BLaER1 treated with 17β-estradiol and CSF1 and Interleukin-3, amounts not matched to agents 10 nM and 100 nM (cell line): ENCODE data around the gene COX14.
"Not testable (repeated sequence)": the region's sequence is repeated elsewhere in the genome, so short reads cannot be mapped to it uniquely, and the experiment has no call there.

Experiments
- H3K27ac ChIP-seq, 11 experiments: shearing (Covaris generic); formaldehyde crosslinking; 2 replicates each; pipeline ENCODE4 v1.8.1; 2022
- H3K27me3 ChIP-seq, 11 experiments: shearing (Covaris generic); formaldehyde crosslinking; 2 replicates each; pipeline ENCODE4 v1.8.1; 2022
- H3K36me3 ChIP-seq, 11 experiments: shearing (Covaris generic); formaldehyde crosslinking; 2 replicates each; pipeline ENCODE4 v1.8.1; 2022
- H3K4me1 ChIP-seq, 10 experiments: shearing (Covaris generic); formaldehyde crosslinking; 2 replicates each; pipeline ENCODE4 v1.8.1; 2022
- H3K4me2 ChIP-seq, 11 experiments: shearing (Covaris generic); formaldehyde crosslinking; 2 replicates each; pipeline ENCODE4 v1.8.1; 2022
- H3K4me3 ChIP-seq, 10 experiments: shearing (Covaris generic); formaldehyde crosslinking; 2 replicates each; pipeline ENCODE4 v1.8.1; 2022
- H3K9ac ChIP-seq, 11 experiments: shearing (Covaris generic); formaldehyde crosslinking; 2 replicates each; pipeline ENCODE4 v1.8.1; 2022
- H3K9me3 ChIP-seq, 11 experiments: shearing (Covaris generic); formaldehyde crosslinking; replicated peaks in 1 of 11; 2 replicates each; pipeline ENCODE4 v1.8.1; 2022
- H4K20me1 ChIP-seq, 11 experiments: shearing (Covaris generic); formaldehyde crosslinking; 2 replicates each; pipeline ENCODE4 v1.8.1; 2022
- Cebpa-rat ChIP-seq, 11 experiments: shearing (Covaris generic); IDR thresholded peaks; 2 replicates each; pipeline ENCODE4 v1.8.1; 2022

COX14 gene

GRCh38 chr12:50145439-50145838 lies 33.4 kb downstream of the COX14 start:
- H3K36me3 ChIP-seq: peaks cover 45 to 71% (median 51%) of the 10 kb centered on the region in 11 experiments
- TF ChIP-seq Cebpa-rat (IDR thresholded peaks at IDR 0.05): no peak
- no peaks in the 10 kb centered on the region for H3K27me3 ChIP-seq
- H3K4me2 ChIP-seq: no peak overlapping the region
- H4K20me1 ChIP-seq: peaks cover 20 to 80% (median 50%) of the 10 kb centered on the region in 11 experiments; a peak in 20 of 22 replicates
- H3K9ac ChIP-seq: no peak overlapping the region
- H3K27ac ChIP-seq: no peak overlapping the region
- no peaks in the 10 kb centered on the region for H3K9me3 ChIP-seq
- H3K4me3 ChIP-seq: no peak overlapping the region
- H3K4me1 ChIP-seq: no peaks in the 10 kb centered on the region

GRCh38 chr12:50147281-50147680 lies 35.2 kb downstream of the COX14 start:
- peaks cover 0 to 9% (median 0%) of the 10 kb centered on the region in 10 experiments; a peak in 3 of 20 replicates for H3K4me1 ChIP-seq
- H4K20me1 ChIP-seq: peaks cover 32 to 96% (median 68%) of the 10 kb centered on the region in 11 experiments; a peak in 20 of 22 replicates
- H3K9me3 ChIP-seq: no peaks in the 10 kb centered on the region
- H3K27ac ChIP-seq: no peak overlapping the region
- H3K36me3 ChIP-seq: peaks cover 26 to 60% (median 33%) of the 10 kb centered on the region in 11 experiments
- H3K4me3 ChIP-seq: no peak overlapping the region
- H3K9ac ChIP-seq: no peak overlapping the region
- no peaks in the 10 kb centered on the region for H3K27me3 ChIP-seq
- TF ChIP-seq Cebpa-rat (IDR thresholded peaks at IDR 0.05): no peak
- no peak overlapping the region for H3K4me2 ChIP-seq

- H3K36me3 ChIP-seq: peaks cover 20 to 58% (median 29%) of the 10 kb centered on the region in 11 experiments
- not testable (repeated sequence) for H3K9ac ChIP-seq, H3K27me3 ChIP-seq, H3K4me3 ChIP-seq, H3K9me3 ChIP-seq, H3K4me1 ChIP-seq, H3K4me2 ChIP-seq, H3K27ac ChIP-seq
- peaks cover 32 to 94% (median 72%) of the 10 kb centered on the region in 11 experiments; a peak in 20 of 22 replicates for H4K20me1 ChIP-seq
Measured at GRCh38 chr12:50148011-50148410, 36.0 kb downstream of the COX14 start.

GRCh38 chr12:50149311-50149710 lies 37.3 kb downstream of the COX14 start:
- no peaks in the 10 kb centered on the region for H3K9me3 ChIP-seq
- H4K20me1 ChIP-seq: peaks cover 29 to 93% (median 64%) of the 10 kb centered on the region in 11 experiments; a peak in 20 of 22 replicates
- H3K36me3 ChIP-seq: peaks cover 18 to 58% (median 29%) of the 10 kb centered on the region in 11 experiments; a peak in 21 of 22 replicates
- H3K27me3 ChIP-seq: no peaks in the 10 kb centered on the region
- no peak overlapping the region for H3K4me2 ChIP-seq
- no peak for TF ChIP-seq Cebpa-rat (IDR thresholded peaks at IDR 0.05)
- H3K4me1 ChIP-seq: peaks cover 0 to 9% (median 0%) of the 10 kb centered on the region in 10 experiments; a peak in 3 of 20 replicates
- no peak overlapping the region for H3K9ac ChIP-seq
- no peak overlapping the region for H3K27ac ChIP-seq
- H3K4me3 ChIP-seq: no peak overlapping the region

GRCh38 chr12:50151047-50151687 lies 39.1 kb downstream of the COX14 start:
- Histone ChIP-seq H3K27ac (no peak overlapping the region), H4K20me1 (peaks cover 25 to 86% (median 62%) of the 10 kb centered on the region in 11 experiments; a peak in 20 of 22 replicates)
- no peak for TF ChIP-seq Cebpa-rat (IDR thresholded peaks at IDR 0.05)

GRCh38 chr12:50154947-50155346 lies 42.9 kb downstream of the COX14 start:
- not testable (repeated sequence) for H3K4me1 ChIP-seq, H3K9ac ChIP-seq, H3K27me3 ChIP-seq, H3K4me2 ChIP-seq, H3K4me3 ChIP-seq, H3K27ac ChIP-seq
- Histone ChIP-seq H4K20me1 (peaks cover 17 to 89% (median 61%) of the 10 kb centered on the region in 11 experiments; a peak in 18 of 22 replicates), H3K9me3 (peaks cover 0 to 14% (median 10%) of the 10 kb centered on the region in 11 experiments; a peak in 17 of 22 replicates), H3K36me3 (peaks cover 23 to 69% (median 44%) of the 10 kb centered on the region in 11 experiments)

More at GRCh38 chr12:50151047-50151687, 39.1 kb downstream of the COX14 start:
- Histone ChIP-seq H3K9ac (no peak overlapping the region), H3K4me1 (peaks cover 0 to 9% (median 0%) of the 10 kb centered on the region in 10 experiments; a peak in 3 of 20 replicates), H3K4me2 (no peak overlapping the region), H3K9me3 (0 out of 22 replicates have a peak, but pooled peaks cover 0 to under 1% (median 0%) of the 10 kb centered on the region in 11 experiments), H3K36me3 (peaks cover 17 to 63% (median 29%) of the 10 kb centered on the region in 11 experiments; a peak in 19 of 22 replicates), H3K4me3 (no peak overlapping the region), H3K27me3 (no peaks in the 10 kb centered on the region)

- Histone ChIP-seq H3K4me3 (no peak overlapping the region), H3K9ac (no peak overlapping the region), H4K20me1 (peaks cover 4 to 89% (median 60%) of the 10 kb centered on the region in 11 experiments; a peak in 17 of 22 replicates), H3K27me3 (no peaks in the 10 kb centered on the region), H3K36me3 (peaks cover 23 to 68% (median 45%) of the 10 kb centered on the region in 11 experiments), H3K27ac (no peak overlapping the region), H3K4me2 (no peak overlapping the region), H3K4me1 (peaks cover 0 to 15% (median 0%) of the 10 kb centered on the region in 10 experiments; a peak in 3 of 20 replicates), H3K9me3 (peaks cover 0 to 14% (median 10%) of the 10 kb centered on the region in 11 experiments; a peak in 17 of 22 replicates)
- no peak for TF ChIP-seq Cebpa-rat (IDR thresholded peaks at IDR 0.05)
Measured at GRCh38 chr12:50156641-50157040, 44.6 kb downstream of the COX14 start.

- H3K36me3 ChIP-seq: peaks cover 23 to 62% (median 45%) of the 10 kb centered on the region in 11 experiments
- H3K9ac ChIP-seq: no peak overlapping the region
- peaks cover 0 to 16% (median 0%) of the 10 kb centered on the region in 10 experiments; a peak in 2 of 20 replicates for H3K4me1 ChIP-seq
- no peak overlapping the region for H3K4me2 ChIP-seq
- H3K27ac ChIP-seq: no peak overlapping the region
- peaks cover 0 to 89% (median 59%) of the 10 kb centered on the region in 11 experiments; a peak in 18 of 22 replicates for H4K20me1 ChIP-seq
- no peaks in the 10 kb centered on the region for H3K27me3 ChIP-seq
- no peak overlapping the region for H3K4me3 ChIP-seq
- peaks cover 0 to 14% (median 10%) of the 10 kb centered on the region in 11 experiments; a peak in 17 of 22 replicates for H3K9me3 ChIP-seq
- TF ChIP-seq Cebpa-rat (IDR thresholded peaks at IDR 0.05): no peak
Measured at GRCh38 chr12:50157259-50157658, 45.2 kb downstream of the COX14 start.

GRCh38 chr12:50160643-50161042 lies 48.6 kb downstream of the COX14 start:
- Histone ChIP-seq H3K9me3 (peaks cover 0 to 14% (median 10%) of the 10 kb centered on the region in 11 experiments; a peak in 17 of 22 replicates), H3K36me3 (peaks cover 21 to 57% (median 30%) of the 10 kb centered on the region in 11 experiments), H3K4me3 (no peak overlapping the region), H3K4me2 (no peak overlapping the region), H3K9ac (no peak overlapping the region), H4K20me1 (peaks cover 0 to 93% (median 65%) of the 10 kb centered on the region in 11 experiments; a peak in 18 of 22 replicates), H3K27me3 (no peaks in the 10 kb centered on the region), H3K4me1 (peaks cover 4 to 48% (median 11%) of the 10 kb centered on the region in 10 experiments), H3K27ac (no peak overlapping the region; a peak in 1 of 22 replicates)
- no peak for TF ChIP-seq Cebpa-rat (IDR thresholded peaks at IDR 0.05)
